NCI-H1092 (cell line): Measurements from ENCODE around the gene CABP2.
"Not testable (repeated sequence)": the region's sequence is repeated elsewhere in the genome, so short reads cannot be mapped to it uniquely, and the experiment has no call there.

ENCODE experiments used
- DNase-seq: peaks from one replicate; lab custom pipeline; 2025; lab: John Stamatoyannopoulos, UW

CABP2 gene

DNA sequence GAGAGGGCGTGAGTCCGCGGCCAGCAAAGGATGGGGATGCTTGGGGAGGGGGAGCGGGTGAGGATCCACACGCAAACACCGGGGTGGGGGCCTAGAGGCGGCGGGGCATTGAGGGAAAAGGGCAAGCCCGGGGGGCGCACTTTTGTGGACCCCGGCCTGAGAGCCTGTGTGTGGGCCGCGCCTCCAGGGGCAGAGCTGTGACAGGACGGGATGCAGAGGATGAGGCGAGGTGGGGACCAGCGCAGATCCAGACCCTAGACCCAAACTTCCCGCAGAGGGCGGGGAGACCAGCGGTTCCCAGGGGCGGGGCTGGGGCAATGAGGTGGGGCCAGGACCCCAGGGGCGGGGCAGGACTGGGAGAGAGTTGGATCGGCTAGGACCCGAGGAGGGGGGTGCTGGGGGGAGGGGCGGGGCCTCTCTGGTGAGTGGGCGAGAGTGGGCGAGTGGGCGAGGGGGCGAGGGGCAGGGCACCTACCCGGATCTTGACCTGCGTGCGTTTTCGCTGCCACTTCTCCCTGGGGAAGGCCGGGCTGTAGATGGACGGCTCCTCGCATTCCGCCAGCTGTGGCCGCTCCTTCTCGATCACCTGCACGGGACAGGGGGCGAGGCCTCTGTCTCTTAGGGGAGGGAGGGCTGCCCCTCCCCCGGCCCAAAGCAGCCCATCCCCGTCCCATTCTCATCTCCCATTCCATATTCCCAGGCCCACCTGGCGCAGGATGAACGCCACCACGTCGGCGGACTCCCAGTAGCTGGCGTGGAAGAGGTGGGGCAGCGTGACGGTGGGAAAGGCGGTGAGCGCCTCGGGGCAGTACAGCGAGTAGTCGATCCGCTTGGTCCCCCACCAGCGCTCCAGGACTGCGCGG lies 28.6 kb downstream of the CABP2 start:
- no peak for DNase-seq

DNA sequence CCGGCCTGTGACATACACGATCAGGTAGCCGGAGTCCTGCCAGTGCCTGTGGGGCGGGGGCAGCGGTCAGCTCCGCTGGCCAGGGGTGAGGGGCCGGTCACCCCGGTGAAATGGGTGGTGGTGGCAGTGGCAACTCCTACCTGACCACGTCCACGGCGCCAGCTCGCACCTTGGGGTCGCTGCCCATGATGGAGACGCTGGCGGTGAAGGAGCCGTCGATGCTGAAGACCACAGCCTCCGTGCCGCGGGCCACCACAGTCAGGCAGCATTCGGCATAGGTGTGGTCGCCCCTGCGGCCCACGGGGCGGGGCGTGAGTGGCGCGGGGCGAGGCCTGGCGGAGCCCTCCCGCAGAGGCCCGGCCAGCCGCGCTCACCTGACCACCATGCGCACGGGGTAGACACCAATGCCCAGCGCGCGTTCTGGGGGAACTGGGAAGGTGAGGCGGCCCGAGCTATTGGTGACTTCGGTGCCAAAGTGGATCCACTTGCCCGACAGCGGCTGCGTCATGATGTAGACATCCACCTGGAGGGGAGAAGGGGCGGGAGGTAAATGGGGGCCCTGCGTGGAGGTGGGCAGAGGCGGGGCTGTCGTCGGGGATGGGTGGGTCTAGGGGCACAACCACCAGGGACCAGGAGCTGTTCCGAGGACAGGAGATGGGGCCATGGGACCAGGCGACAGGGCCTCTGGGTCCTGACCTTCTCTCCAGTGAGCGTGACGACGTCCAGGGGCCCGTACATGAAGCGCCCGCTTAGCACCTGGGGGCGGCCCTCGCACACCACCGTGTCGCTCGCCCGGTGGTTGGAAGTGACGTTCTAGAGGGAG lies 29.5 kb downstream of the CABP2 start:
- no peak for DNase-seq

DNA sequence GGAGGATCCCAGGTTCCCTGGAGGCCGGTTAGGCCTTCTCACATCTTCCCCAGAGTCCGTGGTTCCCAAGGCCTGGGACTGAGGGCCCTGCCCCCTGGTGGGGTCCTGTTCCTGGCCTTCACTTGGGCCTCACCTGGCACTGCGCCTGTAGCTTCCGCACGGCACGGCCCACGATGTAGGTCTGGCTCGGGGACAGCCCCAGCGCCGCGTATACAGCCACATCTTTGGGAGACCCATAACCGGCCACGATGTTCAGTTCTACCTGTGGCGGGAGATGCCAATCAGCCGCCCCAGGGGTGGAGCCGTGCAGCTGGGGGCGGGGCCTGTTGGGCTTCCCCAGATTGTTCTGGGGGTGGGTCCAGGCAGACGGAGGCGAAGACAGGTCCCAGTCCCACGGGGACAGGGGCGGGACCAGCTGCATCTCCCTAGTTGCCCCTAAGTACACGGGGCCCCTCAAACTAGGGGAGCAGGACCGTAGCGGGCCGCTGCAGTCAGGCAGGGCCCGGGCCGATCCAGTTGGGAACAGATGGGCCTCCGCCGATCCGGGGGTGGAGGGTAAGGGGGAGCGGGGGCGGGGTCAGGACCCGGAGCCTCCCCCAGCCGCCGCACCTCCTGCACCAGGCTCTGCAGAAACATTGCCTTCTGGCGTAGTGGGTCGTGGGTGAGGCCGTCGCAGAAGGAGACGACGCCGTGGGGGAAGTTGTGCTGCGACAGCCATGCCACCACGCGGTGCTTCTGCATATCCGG lies 30.3 kb downstream of the CABP2 start:
- no peak for DNase-seq

DNA sequence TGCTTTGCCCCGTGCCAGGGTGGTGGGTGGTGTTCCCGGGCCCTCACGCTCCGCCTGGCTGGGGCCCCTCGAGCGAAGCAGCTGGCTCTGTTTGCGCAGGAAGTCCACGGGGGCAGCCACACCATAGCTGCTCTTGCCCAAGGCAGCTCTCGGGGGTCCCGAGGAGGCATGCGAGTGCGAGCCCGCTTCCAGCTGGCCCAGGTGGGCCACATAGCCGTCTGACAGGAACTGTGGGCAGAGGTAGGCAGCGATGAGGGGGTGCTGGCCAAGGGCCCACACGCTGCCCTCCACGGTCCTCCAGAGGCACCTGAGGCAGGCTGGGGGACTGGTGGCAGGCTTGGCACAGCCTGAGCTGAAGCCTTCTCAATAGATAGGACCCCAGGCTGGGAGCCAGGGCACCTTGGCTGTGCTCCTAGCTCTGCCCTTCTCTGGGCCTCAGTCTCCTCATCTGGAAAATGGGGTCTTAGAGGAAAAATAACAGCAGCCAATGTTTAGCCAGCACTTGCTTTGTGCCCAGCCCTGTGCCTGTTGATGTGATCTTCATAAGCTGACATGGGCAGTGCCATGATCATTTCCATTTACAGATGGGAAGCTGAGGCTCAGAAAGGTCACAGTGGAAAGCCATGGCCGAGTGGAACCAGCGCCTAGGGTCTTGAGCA lies 31.0 kb downstream of the CABP2 start:
- no peak for DNase-seq

DNA sequence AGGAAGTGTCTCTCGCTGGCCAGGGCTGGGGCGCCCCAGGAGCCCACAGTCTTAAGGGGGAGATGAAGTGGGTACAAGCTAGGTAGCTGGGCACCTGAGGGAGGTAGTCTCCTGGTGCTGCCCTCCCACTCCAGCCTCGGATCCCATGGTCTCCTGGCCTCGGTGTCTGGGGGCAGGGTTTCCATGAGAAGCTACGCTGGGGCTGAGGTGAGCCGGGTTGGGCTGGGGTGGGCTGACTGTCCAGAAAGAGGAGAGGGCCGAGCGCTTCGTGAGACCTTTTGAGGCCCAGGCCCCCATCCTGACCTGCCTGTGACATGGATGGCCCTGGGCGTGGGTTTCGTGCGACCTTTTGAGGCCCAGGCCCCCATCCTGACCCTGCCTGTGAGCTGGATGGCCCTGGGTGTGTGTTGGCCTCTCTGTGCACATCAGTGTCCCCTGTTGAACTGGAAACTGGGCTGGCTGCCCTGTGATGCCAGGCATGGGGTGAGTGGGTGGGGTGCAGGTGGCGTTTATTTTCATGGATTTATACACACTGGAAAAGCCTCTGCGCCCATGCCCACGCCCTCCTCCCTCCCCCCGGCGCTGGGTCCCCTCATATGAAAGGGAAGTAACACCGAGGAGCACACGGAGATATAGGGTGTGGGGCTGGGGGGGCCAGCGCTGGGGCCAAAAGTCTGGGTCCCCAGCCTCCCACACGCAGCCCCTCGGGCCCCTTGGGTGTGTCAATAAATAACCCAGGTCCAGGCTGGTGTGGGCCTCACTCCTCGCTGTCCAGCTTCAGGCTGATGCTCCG lies 31.8 kb downstream of the CABP2 start:
- no peak for DNase-seq

DNA sequence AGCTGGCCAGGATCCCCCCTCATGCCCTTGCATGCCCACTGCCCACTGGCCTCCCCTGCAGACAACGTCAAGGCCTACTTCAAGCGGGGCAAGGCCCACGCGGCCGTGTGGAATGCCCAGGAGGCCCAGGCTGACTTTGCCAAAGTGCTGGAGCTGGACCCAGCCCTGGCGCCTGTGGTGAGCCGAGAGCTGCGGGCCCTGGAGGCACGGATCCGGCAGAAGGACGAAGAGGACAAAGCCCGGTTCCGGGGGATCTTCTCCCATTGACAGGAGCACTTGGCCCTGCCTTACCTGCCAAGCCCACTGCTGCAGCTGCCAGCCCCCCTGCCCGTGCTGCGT lies 32.5 kb downstream of the CABP2 start:
- no peak for DNase-seq

DNA sequence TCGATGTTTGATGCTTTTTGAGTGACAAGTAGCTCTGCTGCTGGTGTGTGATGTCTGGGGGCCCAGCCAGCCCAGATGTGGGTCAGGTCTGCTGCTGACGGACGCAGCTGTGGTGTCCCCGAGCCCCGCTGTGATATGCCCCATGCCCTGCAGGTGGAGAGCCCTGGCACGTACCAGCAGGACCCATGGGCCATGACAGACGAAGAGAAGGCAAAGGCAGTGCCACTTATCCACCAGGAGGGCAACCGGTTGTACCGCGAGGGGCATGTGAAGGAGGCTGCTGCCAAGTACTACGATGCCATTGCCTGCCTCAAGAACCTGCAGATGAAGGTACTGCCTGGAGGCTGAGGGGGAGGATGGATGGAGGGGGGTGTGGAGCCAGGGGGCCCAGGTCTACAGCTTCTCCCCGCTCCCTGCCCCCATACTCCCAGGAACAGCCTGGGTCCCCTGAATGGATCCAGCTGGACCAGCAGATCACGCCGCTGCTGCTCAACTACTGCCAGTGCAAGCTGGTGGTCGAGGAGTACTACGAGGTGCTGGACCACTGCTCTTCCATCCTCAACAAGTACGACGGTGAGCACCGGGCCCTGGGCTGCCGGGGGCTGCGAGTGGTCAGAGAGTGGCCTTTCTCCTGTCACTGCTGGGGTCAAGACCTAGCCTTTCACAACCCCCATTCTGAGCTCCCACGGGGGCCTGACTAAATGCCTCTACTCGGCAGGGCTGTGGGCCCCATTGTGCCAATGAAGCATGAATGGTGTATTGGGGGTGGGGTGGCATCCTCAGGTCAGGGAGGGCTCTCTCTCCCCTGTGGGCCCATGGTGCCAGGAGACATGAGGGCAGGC lies 33.1 kb downstream of the CABP2 start:
- DNase-seq, result no peak

DNA sequence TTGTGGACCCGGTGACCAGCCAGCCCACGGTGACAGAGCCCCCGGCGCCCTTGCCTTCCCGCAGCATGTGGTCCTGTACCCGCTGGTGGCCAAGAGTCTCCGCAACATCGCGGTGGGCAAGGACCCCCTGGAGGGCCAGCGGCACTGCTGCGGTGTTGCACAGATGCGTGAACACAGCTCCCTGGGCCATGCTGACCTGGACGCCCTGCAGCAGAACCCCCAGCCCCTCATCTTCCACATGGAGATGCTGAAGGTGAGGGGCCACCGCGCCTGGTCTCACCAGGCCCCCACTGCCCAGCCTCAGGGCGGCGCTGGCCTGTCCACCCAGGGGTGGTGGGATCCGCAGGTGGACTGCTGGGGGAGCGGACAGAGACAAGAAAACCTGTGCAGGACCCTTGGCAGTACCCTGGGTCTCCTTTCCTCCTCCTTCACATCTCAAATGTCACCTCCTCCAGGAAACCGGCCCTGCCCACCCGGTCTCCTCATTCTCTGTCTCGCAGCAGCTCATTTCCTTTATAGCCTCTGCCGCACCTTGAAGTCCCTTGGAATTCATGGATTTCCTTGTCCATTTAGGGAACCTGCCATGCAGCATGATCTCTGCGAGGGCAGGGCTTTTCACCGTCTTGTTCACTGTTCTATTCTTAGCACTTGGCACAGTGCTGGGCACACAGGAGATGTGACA lies 33.9 kb downstream of the CABP2 start:
- no peak for DNase-seq

DNA sequence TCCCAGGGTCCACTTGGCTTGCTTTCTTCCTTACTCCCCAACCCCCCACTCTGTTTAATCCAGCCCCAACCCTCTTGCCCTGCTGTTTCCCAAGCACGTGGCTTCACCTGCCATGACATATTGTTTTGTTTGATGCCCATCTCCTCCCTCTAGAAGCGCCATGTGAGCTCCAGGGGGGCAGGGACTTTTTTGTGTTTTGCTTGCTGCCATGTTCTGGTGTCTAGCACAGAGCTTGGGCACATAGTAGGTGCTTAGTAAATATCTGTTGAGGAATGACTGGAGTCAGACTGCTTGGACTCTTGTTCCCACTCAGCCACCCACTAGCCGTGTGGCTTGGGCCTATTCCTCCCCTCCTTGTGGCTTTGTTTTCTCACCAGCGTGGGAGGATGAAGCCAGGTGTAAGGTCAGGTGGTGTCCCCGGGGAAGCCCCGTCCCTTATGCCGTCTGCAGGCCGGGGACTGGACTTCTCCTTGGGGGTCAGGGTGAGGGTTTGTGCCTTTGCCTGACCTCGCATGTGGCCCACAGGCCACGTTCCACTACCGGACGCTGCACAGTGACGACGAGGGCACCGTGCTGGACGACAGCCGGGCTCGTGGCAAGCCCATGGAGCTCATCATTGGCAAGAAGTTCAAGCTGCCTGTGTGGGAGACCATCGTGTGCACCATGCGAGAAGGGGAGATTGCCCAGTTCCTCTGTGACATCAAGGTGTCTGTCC lies 36.6 kb downstream of the CABP2 start:
- DNase-seq, result no peak

DNA sequence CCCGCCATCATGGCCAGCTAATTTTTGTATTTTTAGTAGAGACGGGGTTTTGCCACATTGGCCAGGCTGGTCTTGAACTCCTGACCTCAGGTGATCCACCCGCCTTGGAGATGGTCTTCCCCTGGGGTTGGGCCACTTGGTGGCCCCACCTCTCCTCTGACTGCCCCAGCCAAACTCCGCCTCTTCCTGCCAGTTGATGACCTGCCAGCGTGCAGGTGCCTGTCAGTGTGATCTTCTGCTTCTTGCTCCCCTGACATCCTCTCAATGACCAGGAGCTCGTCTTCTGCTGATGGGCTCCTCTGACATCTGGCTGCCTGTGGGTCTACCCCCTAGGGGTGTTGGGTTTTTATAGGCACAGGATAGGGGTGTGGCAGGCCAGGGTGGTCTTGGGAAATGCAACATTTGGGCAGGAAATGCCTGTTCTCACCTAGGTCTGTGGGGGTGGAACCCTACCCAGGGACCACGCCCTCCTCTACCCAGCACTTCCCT lies 37.3 kb downstream of the CABP2 start:
- DNase-seq, result not testable (repeated sequence)

DNA sequence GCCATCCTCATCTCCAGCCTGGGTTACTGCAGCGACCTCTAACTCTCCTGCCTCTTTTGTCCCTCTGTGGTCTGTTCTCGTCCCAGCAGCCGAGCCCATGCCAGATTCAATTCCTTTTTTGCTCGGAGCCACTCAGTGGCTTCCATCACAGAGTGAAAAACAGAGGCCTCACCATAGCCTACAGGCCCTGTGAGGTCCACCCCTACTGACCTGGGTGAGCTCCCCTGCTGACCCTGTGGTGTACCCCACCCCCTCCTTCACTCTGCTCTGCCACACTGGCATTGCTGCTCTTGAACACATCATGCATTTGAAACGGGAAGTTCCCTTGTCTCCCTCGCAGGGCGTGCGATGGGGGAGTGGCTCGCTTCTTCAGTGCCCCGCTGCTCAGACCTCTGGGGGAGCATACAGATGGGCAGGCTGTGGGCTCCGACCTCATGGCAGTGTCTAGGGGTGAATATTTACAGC lies 38.4 kb downstream of the CABP2 start:
- DNase-seq, result no peak

DNA sequence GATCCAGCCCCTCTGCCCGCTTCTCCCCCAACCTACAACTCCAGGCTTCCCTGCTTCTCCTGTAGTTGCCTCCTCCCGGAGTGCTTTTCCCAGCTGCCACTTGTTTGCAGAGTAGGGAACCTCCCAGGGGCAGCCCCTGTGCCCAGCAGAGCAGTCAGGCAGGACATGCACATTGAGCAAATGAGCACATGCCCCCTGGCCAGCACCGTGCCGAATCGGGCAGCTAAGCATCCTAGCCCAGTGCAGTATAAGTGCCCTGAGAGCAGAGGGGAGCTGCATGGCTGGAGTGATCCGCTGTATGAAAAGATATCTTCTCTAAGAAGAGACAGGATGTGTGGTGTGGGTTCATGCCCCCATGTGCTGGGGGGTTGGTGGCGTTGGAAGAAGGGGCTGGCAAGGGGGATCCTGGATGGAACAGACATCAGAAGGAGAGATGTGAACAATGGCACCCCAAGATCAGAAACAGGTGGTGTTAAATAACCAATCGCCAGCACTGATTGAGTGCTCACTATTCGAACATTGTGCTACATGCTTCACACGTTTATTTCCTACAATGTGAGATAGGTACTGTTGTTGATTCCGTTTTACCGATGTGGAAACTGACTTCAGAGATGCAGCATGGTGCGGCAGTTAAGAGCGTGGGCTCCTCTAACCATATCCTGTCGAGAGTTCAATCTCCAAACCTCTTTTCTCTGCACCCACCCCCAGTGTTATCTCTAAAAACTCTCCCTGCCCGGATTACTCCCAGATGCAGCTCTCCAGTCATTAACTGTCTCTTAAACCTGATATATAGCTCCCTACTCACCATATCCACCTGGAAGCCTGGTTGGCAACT lies 39.2 kb downstream of the CABP2 start:
- no peak for DNase-seq

DNA sequence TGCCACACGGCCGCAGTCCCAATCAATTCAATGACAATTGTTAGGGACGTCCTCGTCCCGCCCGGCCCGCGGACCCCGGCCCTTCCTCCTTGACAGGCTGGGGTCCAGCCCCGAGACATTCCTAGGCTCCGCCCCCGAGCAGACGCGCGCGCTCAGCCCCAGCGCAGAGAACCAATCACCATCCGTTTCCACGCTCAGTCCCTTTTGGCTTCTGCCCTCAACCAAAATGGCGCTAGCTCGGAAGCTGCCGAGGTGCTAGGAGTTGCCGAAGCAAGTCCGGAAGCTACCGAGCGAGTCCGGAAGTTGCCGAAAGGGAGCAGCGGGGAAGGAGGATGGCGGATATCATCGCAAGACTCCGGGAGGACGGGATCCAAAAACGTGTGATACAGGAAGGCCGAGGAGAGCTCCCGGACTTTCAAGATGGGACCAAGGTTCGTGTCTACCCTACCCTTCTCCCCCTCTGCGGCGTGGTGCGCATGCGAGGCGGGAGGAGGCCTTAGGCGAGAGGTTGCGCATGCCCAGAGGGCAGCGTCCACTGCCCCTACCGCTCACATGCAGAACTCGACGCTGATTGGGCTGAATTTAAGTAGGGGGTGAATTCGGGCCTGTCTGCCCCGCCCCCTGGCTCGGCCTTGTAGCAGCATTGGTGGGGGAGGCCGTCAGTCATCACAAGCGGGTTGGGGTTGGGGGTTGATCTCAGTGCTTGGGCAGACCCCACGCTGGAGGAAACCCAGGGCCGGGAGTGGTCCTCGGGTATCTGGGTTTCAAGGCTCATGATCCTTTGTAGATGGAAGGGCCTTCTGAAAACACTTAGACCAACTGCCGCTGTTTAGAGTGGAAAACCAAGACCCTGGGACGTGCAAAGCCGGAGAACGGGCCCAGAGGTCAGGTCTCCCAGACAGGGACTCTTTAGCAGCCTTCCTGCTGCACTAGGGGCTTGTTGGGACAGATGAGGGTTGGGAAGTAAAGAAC lies 40.1 kb downstream of the CABP2 start, which contains the start of gene AIP:
Gene AIP, plus strand, starts transcription at position 200 of the 972 bp plus-strand sequence. Its CDS starts 133 bp downstream, at position 333.
- DNase-seq, result peak; percentile 99

DNA sequence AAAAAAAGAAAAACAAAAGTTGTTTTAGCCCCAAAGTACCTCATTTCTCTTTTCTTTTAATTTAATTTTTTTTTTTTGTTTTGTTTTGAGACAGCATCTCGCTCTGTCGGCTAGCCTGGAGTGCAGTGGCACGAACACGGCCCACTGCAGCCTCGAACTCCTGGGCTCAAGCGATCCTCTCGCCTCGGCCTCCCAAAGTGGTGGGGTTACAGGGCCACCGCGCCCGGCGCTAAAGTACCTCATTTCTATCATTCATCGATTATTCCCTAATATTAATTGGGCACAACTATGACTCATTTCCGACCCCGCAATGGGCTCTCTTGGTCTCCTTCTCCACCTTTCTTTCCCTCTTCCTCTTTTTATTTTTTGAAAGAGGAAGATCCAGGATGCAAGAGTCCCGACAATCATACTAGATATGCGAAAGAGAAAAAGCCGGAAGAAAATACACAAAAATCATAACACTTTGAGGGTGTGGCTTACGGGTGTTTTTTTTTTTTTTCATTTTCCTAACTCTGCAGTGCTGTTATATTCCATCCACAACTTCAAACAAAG lies 40.9 kb downstream of the CABP2 start:
- DNase-seq, result no peak

DNA sequence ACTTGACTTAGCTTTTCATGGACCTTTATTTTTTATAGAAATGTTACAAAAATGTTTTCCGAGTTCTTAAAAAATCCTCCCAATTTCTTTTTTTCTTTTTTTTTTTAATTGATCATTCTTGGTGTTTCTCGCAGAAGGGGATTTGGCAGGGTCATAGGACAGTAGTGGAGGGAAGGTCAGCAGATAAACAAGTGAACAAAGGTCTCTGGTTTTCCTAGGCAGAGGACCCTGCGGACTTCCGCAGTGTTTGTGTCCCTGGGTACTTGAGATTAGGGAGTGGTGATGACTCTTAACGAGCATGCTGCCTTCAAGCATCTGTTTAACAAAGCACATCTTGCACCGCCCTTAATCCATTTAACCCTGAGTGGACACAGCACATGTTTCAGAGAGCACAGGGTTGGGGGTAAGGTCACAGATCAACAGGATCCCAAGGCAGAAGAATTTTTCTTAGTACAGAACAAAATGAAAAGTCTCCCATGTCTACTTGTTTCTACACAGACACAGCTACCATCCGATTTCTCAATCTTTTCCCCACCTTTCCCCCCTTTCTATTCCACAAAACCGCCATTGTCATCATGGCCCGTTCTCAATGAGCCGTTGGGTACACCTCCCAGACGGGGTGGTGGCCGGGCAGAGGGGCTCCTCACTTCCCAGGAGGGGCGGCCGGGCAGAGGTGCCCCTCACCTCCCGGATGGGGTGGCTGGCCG lies 45.7 kb downstream of the CABP2 start:
- DNase-seq, result not testable (repeated sequence)
